ENCODE measurements around the gene ACYP1.

The ACYP1 gene

DNA sequence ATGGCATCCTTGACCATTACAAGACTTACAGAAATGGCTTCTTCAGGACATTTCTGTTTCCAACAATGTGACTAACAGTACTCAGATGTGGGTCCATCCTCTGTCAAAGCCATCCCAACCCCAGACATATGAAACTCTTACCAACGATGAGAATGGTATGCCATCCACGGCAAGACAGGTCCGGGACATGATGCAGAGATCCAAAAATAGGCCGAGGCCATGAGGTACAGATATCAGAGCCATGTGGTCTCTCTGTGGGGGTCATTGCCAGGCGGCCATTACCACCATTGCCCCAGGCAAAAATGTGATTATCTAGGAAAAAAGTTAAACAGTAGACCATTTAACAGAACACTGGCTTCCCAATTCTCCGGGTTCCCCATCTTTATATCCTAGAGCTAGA, 33.1 kb upstream of the ACYP1 start:
- peaks cover 75% of the 10 kb centered on the region for H3K36me3 Mint-ChIP-seq (ENCODE audit: low read depth)
- no peak overlapping the region for H3K27ac Mint-ChIP-seq
- no peak for DNase-seq
- H3K27me3 Mint-ChIP-seq (ENCODE audit: low read depth, poor library complexity): no peaks in the 10 kb centered on the region
- no peak for TF ChIP-seq CTCF (IDR thresholded peaks at IDR 0.05)
- no peaks in the 10 kb centered on the region for H3K4me1 Mint-ChIP-seq
- H3K4me3 Mint-ChIP-seq: no peak overlapping the region
- H3K9me3 Mint-ChIP-seq: no peaks in the 10 kb centered on the region

GRCh38 chr14:75095690-75096089, 31.9 kb upstream of the ACYP1 start:
- no peak overlapping the region for H3K27ac Mint-ChIP-seq
- no peaks in the 10 kb centered on the region for H3K27me3 Mint-ChIP-seq (ENCODE audit: low read depth, poor library complexity)
- no peaks in the 10 kb centered on the region for H3K9me3 Mint-ChIP-seq
- no peaks in the 10 kb centered on the region for H3K4me1 Mint-ChIP-seq
- TF ChIP-seq CTCF (IDR thresholded peaks at IDR 0.05): no peak
- peaks cover 74% of the 10 kb centered on the region for H3K36me3 Mint-ChIP-seq (ENCODE audit: low read depth)
- no peak overlapping the region for H3K4me3 Mint-ChIP-seq
- no peak for DNase-seq

DNA sequence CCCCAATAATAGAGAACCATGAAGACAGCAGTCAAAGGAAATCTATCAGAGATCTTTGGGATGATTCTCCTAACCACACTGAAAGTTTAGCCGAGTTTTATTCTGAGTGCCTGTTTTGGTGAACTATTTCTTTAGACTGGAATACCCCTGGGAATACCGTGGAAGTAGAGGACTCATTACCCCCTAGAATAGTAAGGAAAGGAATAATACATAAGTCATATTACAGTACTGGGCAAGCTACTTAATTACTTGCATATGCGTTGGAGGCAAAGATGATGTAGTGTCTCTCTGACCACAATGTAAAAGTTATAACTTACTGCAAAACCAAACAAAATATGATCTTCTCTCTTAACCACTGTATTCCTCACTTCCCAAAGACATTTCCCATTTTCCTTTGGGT, 31.1 kb upstream of the ACYP1 start:
- Mint-ChIP-seq H3K27ac (no peak overlapping the region), H3K27me3 (ENCODE audit: low read depth, poor library complexity) (no peaks in the 10 kb centered on the region), H3K4me1 (no peaks in the 10 kb centered on the region), H3K9me3 (no peaks in the 10 kb centered on the region), H3K36me3 (ENCODE audit: low read depth) (peaks cover 75% of the 10 kb centered on the region), H3K4me3 (no peak overlapping the region)
- TF ChIP-seq CTCF (IDR thresholded peaks at IDR 0.05): no peak
- DNase-seq: no peak

GRCh38 chr14:75092698-75093097, 28.9 kb upstream of the ACYP1 start:
- Mint-ChIP-seq H3K27me3 (ENCODE audit: low read depth, poor library complexity) (no peaks in the 10 kb centered on the region), H3K4me1 (no peaks in the 10 kb centered on the region), H3K4me3 (no peak overlapping the region), H3K27ac (peak overlapping the region; percentile 64), H3K9me3 (no peaks in the 10 kb centered on the region), H3K36me3 (ENCODE audit: low read depth) (peaks cover 66% of the 10 kb centered on the region)
- no peak for TF ChIP-seq CTCF (IDR thresholded peaks at IDR 0.05)
- DNase-seq: no peak

DNA sequence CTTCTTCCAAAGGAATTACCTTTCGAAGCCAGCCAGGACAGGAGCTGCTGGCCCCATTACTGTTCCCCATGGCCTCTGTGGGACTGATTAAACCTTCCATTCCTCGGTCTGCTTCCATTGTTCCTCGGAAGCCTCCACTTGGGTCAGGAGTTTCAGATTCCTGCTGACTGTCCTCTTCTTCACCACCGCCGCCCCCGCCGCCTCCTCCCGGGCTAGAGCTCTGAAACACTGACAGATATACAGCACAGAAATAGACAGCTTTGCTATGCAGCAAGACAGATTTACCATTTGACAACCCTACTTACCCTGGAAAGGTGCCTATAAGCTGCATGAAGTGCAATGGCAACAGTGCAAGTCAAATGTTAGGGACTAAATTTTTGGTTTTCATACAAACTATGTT, 27.4 kb upstream of the ACYP1 start:
- Mint-ChIP-seq H3K4me3 (no peak overlapping the region), H3K27me3 (ENCODE audit: low read depth, poor library complexity) (no peaks in the 10 kb centered on the region), H3K9me3 (no peaks in the 10 kb centered on the region), H3K27ac (no peak overlapping the region), H3K36me3 (ENCODE audit: low read depth) (peaks cover 69% of the 10 kb centered on the region), H3K4me1 (no peaks in the 10 kb centered on the region)
- DNase-seq: no peak
- no peak for TF ChIP-seq CTCF (IDR thresholded peaks at IDR 0.05)

GRCh38 chr14:75090353-75090752, 26.5 kb upstream of the ACYP1 start:
- H3K36me3 Mint-ChIP-seq (ENCODE audit: low read depth): peaks cover 71% of the 10 kb centered on the region
- H3K27me3 Mint-ChIP-seq (ENCODE audit: low read depth, poor library complexity): no peaks in the 10 kb centered on the region
- H3K4me1 Mint-ChIP-seq: no peaks in the 10 kb centered on the region
- TF ChIP-seq CTCF (IDR thresholded peaks at IDR 0.05): no peak
- H3K9me3 Mint-ChIP-seq: no peaks in the 10 kb centered on the region
- no peak overlapping the region for H3K27ac Mint-ChIP-seq
- H3K4me3 Mint-ChIP-seq: no peak overlapping the region
- no peak for DNase-seq

Data from nephron progenitor cell (in vitro differentiated cells).